ENCODE results near the gene DPF3.

GRCh38 chr14:72788972-72789728, 104.8 kb downstream of the DPF3 start:
- TF ChIP-seq MAX (IDR thresholded peaks at IDR 0.05), result no peak
- TF ChIP-seq REST (IDR thresholded peaks at IDR 0.05; ENCODE audit: low read depth), result no peak
- TF ChIP-seq CEBPB (IDR thresholded peaks at IDR 0.05), result no peak
- no peak for TF ChIP-seq EGR1 (IDR thresholded peaks at IDR 0.05)
- TF ChIP-seq TCF12 (IDR thresholded peaks at IDR 0.05; ENCODE audit: low read depth), result no peak
